Naive thymus-derived CD4-positive, alpha-beta T cell (primary cell): ENCODE data around the gene MPHOSPH9. TPM values are rescaled to one million over a fixed set of nuclear protein-coding genes. Genes with fewer than 3 reads are reported as not detected.
A peak's percentile ranks its signal among the peaks of the same experiment; 100 is the strongest.

Experiments used
- ATAC-seq: fragments of 150-1000 bp; cut with Tn5 transposase; 2 replicates; pipeline ENCODE4 v1.10.0; 2021; ENCODE audit warnings: mild to moderate bottlenecking, moderate library complexity
- CTCF ChIA-PET: fragments of 350-600 bp; sonication (Branson Sonifier 250); formaldehyde crosslinking; loops from one replicate; lab custom pipeline; 2021; ENCODE audit warnings: antibody characterized with exemption; lab: Charles Lee
- POLR2A ChIA-PET: fragments of 350-600 bp; sonication (Branson Sonifier 250); formaldehyde crosslinking; loops from one replicate; lab custom pipeline; 2021; ENCODE audit warnings: antibody characterized with exemption, inconsistent platforms; lab: Charles Lee
- DNase-seq, 9 donors: peaks; one replicate each; pipeline versions ENCODE4 v3.0.0 to v3.0.0-alpha.2; 2020 to 2022; ENCODE audit warnings: mixed read lengths in 1 of 9
- H3K27ac ChIP-seq: one replicate; pipeline ENCODE4 v1.7.0; 2013; ENCODE audit warnings: mild to moderate bottlenecking, low read depth, low read length, moderate library complexity
- H3K27me3 ChIP-seq, 2 donors: one replicate each; pipeline ENCODE4 v1.7.0; 2013; ENCODE audit warnings: low read length in 2 of 2, mild to moderate bottlenecking in 2 of 2, moderate library complexity in 2 of 2; ENCODE audit not compliant: control insufficient read depth in 2 of 2, insufficient read depth in 2 of 2
- H3K36me3 ChIP-seq, 3 experiments: 1 replicate in 2 of 3; 2 replicates in 1 of 3; pipeline ENCODE4 v1.7.0; 2013; ENCODE audit warnings: low read length in 3 of 3, mild to moderate bottlenecking in 3 of 3, moderate library complexity in 1 of 3; ENCODE audit not compliant: insufficient read depth in 3 of 3, control insufficient read depth in 2 of 3
- H3K4me1 ChIP-seq, 2 donors: one replicate each; pipeline ENCODE4 v1.7.0; 2013; ENCODE audit warnings: low read length in 2 of 2, mild to moderate bottlenecking in 2 of 2, moderate library complexity in 1 of 2; ENCODE audit not compliant: control insufficient read depth in 2 of 2, insufficient read depth in 2 of 2
- H3K4me3 ChIP-seq: 2 replicates; pipeline ENCODE4 v1.7.0; 2013; ENCODE audit warnings: mild to moderate bottlenecking, low read length
- H3K9me3 ChIP-seq, 3 experiments: 1 replicate in 2 of 3; 2 replicates in 1 of 3; pipeline ENCODE4 v1.7.0; 2013; ENCODE audit warnings: low read length in 3 of 3; ENCODE audit not compliant: control insufficient read depth in 2 of 3
- H3K27ac Mint-ChIP-seq, 9 donors: one replicate each; pipeline ENCODE4 v1.8.0; 2020 to 2022; ENCODE audit warnings: mixed read lengths in 9 of 9, mild to moderate bottlenecking in 8 of 9, moderate library complexity in 5 of 9, inconsistent platforms in 2 of 9
- H3K27me3 Mint-ChIP-seq, 5 donors: one replicate each; pipeline ENCODE4 v1.8.0; 2021 to 2022; ENCODE audit warnings: mixed read lengths in 5 of 5, mild to moderate bottlenecking in 1 of 5
- H3K36me3 Mint-ChIP-seq, 5 donors: one replicate each; pipeline ENCODE4 v1.8.0; 2020 to 2022; ENCODE audit warnings: mixed read lengths in 5 of 5, mild to moderate bottlenecking in 3 of 5, inconsistent platforms in 1 of 5
- H3K4me1 Mint-ChIP-seq, 7 donors: one replicate each; pipeline ENCODE4 v1.8.0; 2020 to 2022; ENCODE audit warnings: mixed read lengths in 7 of 7, mild to moderate bottlenecking in 3 of 7, inconsistent platforms in 1 of 7
- H3K4me3 Mint-ChIP-seq, 10 donors: one replicate each; pipeline ENCODE4 v1.8.0; 2020 to 2022; ENCODE audit warnings: mild to moderate bottlenecking in 10 of 10, mixed read lengths in 10 of 10, moderate library complexity in 6 of 10, inconsistent platforms in 2 of 10
- H3K9me3 Mint-ChIP-seq, 11 donors: one replicate each; pipeline ENCODE4 v1.8.0; 2020 to 2022; ENCODE audit warnings: mixed read lengths in 11 of 11, mild to moderate bottlenecking in 4 of 11, inconsistent platforms in 1 of 11, moderate library complexity in 1 of 11
- intact Hi-C, 2 donors: fragments of 100-400 bp; cut with micrococcal nuclease; formaldehyde crosslinking; loops; one replicate each; pipeline ENCODE4 v1.15.1; 2023
- polyA plus RNA-seq, 2 donors: library from polyadenylated mRNA; unstranded; fragments of 300-500 nt; fragmentation: Illumina TruSeq; gene quantifications; one replicate each; pipeline ENCODE4 v1.2.3, GENCODE V29; 2021
- total RNA-seq, 6 experiments: library from RNA in 5 of 6; stranded (reverse) in 5 of 6; gene quantifications; 1 replicate in 5 of 6; 2 replicates in 1 of 6; pipeline ENCODE4 v1.2.3 and lab custom pipeline; 2021 to 2026

Gene MPHOSPH9, protein sequence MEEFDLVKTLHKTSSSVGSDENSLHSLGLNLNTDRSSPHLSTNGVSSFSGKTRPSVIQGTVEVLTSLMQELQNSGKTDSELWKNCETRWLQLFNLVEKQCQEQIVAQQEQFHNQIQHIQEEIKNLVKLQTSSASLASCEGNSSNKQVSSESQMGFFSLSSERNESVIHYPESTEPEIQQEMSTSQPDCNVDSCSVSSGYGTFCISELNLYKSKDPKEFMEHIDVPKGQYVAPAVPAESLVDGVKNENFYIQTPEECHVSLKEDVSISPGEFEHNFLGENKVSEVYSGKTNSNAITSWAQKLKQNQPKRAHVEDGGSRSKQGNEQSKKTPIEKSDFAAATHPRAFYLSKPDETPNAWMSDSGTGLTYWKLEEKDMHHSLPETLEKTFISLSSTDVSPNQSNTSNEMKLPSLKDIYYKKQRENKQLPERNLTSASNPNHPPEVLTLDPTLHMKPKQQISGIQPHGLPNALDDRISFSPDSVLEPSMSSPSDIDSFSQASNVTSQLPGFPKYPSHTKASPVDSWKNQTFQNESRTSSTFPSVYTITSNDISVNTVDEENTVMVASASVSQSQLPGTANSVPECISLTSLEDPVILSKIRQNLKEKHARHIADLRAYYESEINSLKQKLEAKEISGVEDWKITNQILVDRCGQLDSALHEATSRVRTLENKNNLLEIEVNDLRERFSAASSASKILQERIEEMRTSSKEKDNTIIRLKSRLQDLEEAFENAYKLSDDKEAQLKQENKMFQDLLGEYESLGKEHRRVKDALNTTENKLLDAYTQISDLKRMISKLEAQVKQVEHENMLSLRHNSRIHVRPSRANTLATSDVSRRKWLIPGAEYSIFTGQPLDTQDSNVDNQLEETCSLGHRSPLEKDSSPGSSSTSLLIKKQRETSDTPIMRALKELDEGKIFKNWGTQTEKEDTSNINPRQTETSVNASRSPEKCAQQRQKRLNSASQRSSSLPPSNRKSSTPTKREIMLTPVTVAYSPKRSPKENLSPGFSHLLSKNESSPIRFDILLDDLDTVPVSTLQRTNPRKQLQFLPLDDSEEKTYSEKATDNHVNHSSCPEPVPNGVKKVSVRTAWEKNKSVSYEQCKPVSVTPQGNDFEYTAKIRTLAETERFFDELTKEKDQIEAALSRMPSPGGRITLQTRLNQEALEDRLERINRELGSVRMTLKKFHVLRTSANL
- total RNA-seq, result 100 to 1,000 TPM in 1 of 5 experiments, 10 to 100 TPM in 4; 71.0 to 102 (median 82.4) TPM
- 10 to 100 TPM; 34.0 to 59.8 TPM for polyA plus RNA-seq
- total RNA-seq (lab: John Stamatoyannopoulos, UW), result 125 reads per million, percentile 88 among the genes with 10 or more reads in this experiment

DNA sequence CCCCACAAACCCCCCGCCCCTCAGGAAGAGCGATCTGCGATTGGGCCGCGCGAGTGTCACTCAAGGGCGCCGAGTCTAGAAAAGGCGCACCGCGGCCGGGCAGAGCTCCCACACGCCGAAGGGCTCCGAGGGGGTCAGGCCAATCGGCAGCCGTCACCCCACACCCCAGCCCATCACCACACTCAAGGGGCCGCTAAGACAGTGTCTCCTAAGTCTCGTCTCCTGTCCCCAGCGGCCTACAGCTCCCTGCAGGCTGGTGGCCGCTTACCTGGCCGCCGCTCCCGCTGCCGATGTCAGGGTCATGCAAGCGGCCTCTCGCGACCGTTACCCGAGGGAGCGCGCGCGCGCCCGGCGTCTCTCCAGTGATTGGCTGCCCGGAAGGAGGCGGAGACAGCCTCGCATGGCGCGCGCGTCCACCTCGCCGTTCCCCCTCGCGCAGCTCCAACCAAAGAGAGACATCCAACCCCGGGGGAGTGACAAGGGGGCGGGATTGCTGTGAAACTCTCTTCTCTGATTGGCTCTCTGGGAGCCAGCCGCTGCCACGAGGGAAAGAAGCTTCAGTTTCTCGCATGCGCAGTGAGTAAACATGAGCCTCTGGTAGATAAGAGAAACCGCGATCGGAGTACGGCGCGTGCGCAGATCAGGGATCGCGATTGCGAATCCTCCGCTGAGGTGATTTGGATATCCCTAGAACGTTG is at the start of gene MPHOSPH9, which contains the start of gene MTRFR:
Gene MPHOSPH9, minus strand, starts transcription at position 335 of the 698 bp plus-strand sequence. CDS start 2,777 bp downstream, outside the sequence.
Gene MTRFR, plus strand, starts transcription at position 630 of the 698 bp plus-strand sequence. CDS start 20,239 bp downstream, outside the sequence.
- Mint-ChIP-seq H3K4me1 (peaks cover 43 to 88% (median 65%) of the 10 kb centered on the region in 7 donors), H3K9me3 (peaks cover 0 to 5% (median 0%) of the 10 kb centered on the region in 11 donors), H3K27ac (peak within 1 kb of the TSS; percentile 96 to 99 (median 99)), H3K4me3 (peak within 1 kb of the TSS; percentile 93 to 100 (median 98)), H3K27me3 (peaks cover 0 to 4% (median 0%) of the 10 kb centered on the region in 5 donors), H3K36me3 (peaks cover 3 to 30% (median 7%) of the 10 kb centered on the region in 5 donors)
- peaks cover 0 to 8% (median 0%) of the 10 kb centered on the region in 3 experiments for H3K36me3 ChIP-seq
- H3K9me3 ChIP-seq, result no peaks in the 10 kb centered on the region
- H3K4me1 ChIP-seq, result peaks cover 31 to 41% of the 10 kb centered on the region in 2 donors
- POLR2A ChIA-PET, result interaction anchor here (0.5 to 4.9 kb wide), 74 partner anchors 9 to 1708 kb away, joined by 3 to 189 read pairs (median 4); partner anchors contain the start of genes ABCB9, ATP6V0A2, DDX55 and HIP1R
- no peaks in the 10 kb centered on the region for H3K27me3 ChIP-seq
- H3K4me3 ChIP-seq, result peak within 1 kb of the TSS; percentile 97
- intact Hi-C loops, result loop anchor here (1.0 to 10.0 kb wide), 16 partner anchors 10 to 1006 kb away; partner anchors contain the start of genes ABCB9 (in 1 of the 2), DENR (in 1 of the 2), DIABLO (in 1 of the 2) and KNTC1 (in 1 of the 2)
- ATAC-seq (peak; percentile 97), DNase-seq (peak; percentile 94 to 100 (median 100))
- H3K27ac ChIP-seq, result peak within 1 kb of the TSS; percentile 95
- CTCF ChIA-PET, result interaction anchor here (0.6 to 3.6 kb wide), 4 partner anchors 9 to 158 kb away, joined by 3 to 18 read pairs (median 5); no protein-coding TSS in a partner anchor

DNA sequence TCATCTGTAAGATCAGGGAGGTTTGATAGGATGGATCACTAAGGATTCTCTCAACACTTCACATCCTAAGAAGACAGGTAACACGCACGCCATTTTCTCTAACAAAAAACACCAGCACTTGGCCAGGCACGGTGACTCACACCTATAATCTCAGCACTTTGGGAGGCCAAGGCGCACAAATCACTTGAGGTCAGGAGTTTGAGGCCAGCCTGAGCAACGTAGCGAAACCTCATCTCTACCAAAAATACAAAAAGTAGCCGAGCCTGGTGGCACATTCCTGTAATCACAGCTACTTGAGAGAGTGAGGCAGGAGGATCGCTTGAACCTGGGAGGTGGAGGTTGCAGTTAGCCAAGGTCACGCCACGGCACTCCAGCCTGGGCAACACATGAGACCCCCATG is 49.2 kb upstream of the MPHOSPH9 start:
- H3K27me3 Mint-ChIP-seq, result no peaks in the 10 kb centered on the region
- H3K27ac Mint-ChIP-seq, result peak overlapping the region in 1 of 9 donors; percentile 52
- intact Hi-C loops, result no loop called here
- no peak overlapping the region for H3K4me3 ChIP-seq
- no peaks in the 10 kb centered on the region for H3K4me1 ChIP-seq
- no peaks in the 10 kb centered on the region for H3K36me3 ChIP-seq
- H3K27ac ChIP-seq, result no peak overlapping the region
- no peak for DNase-seq
- no peaks in the 10 kb centered on the region for H3K36me3 Mint-ChIP-seq
- ChIA-PET POLR2A (interaction anchor here (0.6 kb wide), 1 partner anchor 12 kb away, joined by 3 read pairs; no protein-coding TSS in a partner anchor), CTCF (interaction anchor here (0.6 kb wide), 1 partner anchor 44 kb away, joined by 3 read pairs; no protein-coding TSS in a partner anchor)
- peaks cover 0 to 8% (median 0%) of the 10 kb centered on the region in 7 donors for H3K4me1 Mint-ChIP-seq
- no peak overlapping the region for H3K4me3 Mint-ChIP-seq
- no peak for ATAC-seq
- no peaks in the 10 kb centered on the region for H3K9me3 Mint-ChIP-seq
- H3K9me3 ChIP-seq, result no peaks in the 10 kb centered on the region
- no peaks in the 10 kb centered on the region for H3K27me3 ChIP-seq

DNA sequence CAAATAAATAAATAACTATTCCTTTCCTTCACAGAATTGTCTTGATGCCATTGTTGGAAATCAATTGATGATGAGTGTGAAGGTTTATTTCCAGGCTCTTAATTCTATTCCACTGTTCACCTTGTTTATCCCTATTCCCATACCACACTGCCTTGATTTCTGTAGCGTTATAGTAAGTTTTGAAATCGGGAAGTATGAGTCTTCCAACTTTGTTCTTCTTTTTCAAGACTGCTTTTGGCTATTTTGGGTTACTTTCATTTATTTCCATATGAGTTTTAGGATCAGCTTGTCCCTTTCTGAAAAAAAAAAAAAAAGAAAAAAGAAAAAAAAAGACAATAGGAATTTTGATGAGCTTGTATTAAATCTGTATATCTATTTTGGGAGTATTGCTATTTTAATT is 48.0 kb upstream of the MPHOSPH9 start:
- H3K4me1 Mint-ChIP-seq, result peaks cover 0 to 7% (median 0%) of the 10 kb centered on the region in 7 donors
- H3K4me3 Mint-ChIP-seq, result no peak overlapping the region
- H3K27ac Mint-ChIP-seq, result no peak overlapping the region
- Histone ChIP-seq H3K27me3 (no peaks in the 10 kb centered on the region), H3K9me3 (no peaks in the 10 kb centered on the region), H3K4me1 (no peaks in the 10 kb centered on the region), H3K4me3 (no peak overlapping the region), H3K36me3 (no peaks in the 10 kb centered on the region), H3K27ac (no peak overlapping the region)
- ChIA-PET CTCF (no interaction called here), POLR2A (no interaction called here)
- no peaks in the 10 kb centered on the region for H3K36me3 Mint-ChIP-seq
- ATAC-seq, result no peak
- intact Hi-C loops, result no loop called here
- no peak for DNase-seq
- H3K27me3 Mint-ChIP-seq, result no peaks in the 10 kb centered on the region
- no peaks in the 10 kb centered on the region for H3K9me3 Mint-ChIP-seq

DNA sequence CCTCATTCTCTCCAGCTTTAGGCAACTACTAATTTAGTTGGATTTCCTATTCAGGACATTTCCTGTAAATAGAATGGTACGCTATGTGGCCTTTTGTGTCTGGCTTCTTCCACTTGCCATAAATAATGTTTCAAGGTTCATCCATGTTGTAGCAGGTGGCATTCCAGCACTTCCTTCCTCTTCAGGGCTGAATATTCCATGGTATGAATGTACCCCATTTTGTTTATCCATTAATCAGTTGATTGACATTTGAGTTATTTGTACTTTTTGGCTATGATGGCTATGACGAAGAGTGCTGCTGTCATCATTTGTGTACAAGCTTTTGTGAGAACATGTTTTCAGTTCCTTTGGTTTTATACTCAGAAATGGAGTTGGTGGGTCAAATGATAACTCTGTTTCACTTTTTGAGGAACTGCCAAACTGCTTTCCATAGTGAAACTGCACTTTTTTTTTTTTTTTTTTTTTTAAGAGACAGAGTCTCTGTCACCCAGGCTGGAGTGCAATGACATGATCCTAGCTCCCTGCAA is 45.2 kb upstream of the MPHOSPH9 start:
- H3K4me3 ChIP-seq, result no peak overlapping the region
- H3K27me3 ChIP-seq, result no peaks in the 10 kb centered on the region
- Mint-ChIP-seq H3K4me1 (peaks cover 0 to 7% (median 0%) of the 10 kb centered on the region in 7 donors), H3K36me3 (no peaks in the 10 kb centered on the region), H3K4me3 (peak overlapping the region in 1 of 10 donors; percentile 19), H3K27me3 (no peaks in the 10 kb centered on the region), H3K9me3 (no peaks in the 10 kb centered on the region), H3K27ac (peak overlapping the region in 2 of 9 donors; percentile 20 to 78)
- no peaks in the 10 kb centered on the region for H3K36me3 ChIP-seq
- H3K27ac ChIP-seq, result no peak overlapping the region
- ChIA-PET POLR2A (interaction anchor here (0.7 to 1.0 kb wide), 3 partner anchors 9 to 87 kb away, joined by 3 to 6 read pairs (median 4); no protein-coding TSS in a partner anchor), CTCF (no interaction called here)
- no peaks in the 10 kb centered on the region for H3K9me3 ChIP-seq
- DNase-seq (no peak), ATAC-seq (peak; percentile 53)
- intact Hi-C loops, result no loop called here
- H3K4me1 ChIP-seq, result no peaks in the 10 kb centered on the region

DNA sequence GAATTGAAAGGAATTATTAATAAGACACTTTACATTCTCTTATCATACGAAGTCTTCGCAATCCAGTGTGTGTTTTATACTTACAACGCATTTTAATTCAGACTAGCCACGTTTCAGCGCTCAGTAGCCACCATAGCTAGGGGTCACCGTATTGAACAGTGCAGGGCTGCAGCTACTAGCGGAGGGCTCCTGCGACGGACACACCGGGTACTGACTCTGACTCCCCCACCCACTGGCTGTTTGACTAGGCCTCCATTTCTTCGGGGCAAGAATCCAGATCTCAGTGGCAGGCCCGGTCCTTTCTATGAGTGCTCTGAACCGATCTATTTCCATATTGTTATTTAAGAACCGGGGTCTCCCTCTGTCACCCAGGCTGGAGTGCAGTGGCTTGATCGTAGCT is 40.2 kb upstream of the MPHOSPH9 start:
- Histone ChIP-seq H3K36me3 (no peaks in the 10 kb centered on the region), H3K27ac (no peak overlapping the region), H3K9me3 (no peaks in the 10 kb centered on the region), H3K4me3 (no peak overlapping the region), H3K27me3 (no peaks in the 10 kb centered on the region), H3K4me1 (peaks cover 12 to 18% of the 10 kb centered on the region in 2 donors)
- Mint-ChIP-seq H3K27ac (peak overlapping the region in 2 of 9 donors; percentile 17 to 58), H3K4me1 (peaks cover 7 to 24% (median 19%) of the 10 kb centered on the region in 7 donors), H3K27me3 (no peaks in the 10 kb centered on the region), H3K36me3 (no peaks in the 10 kb centered on the region), H3K4me3 (peak overlapping the region in 9 of 10 donors; percentile 40 to 84 (median 70)), H3K9me3 (no peaks in the 10 kb centered on the region)
- POLR2A ChIA-PET, result no interaction called here
- CTCF ChIA-PET, result interaction anchor here (0.6 kb wide), 1 partner anchor 263 kb away, joined by 3 read pairs; no protein-coding TSS in a partner anchor
- ATAC-seq (no peak), DNase-seq (no peak)
- intact Hi-C loops, result no loop called here
